ENCODE measurements around the gene PIAS3. TPM values are rescaled to one million over a fixed set of nuclear protein-coding genes. Genes with fewer than 3 reads are reported as not detected.

PIAS3 gene
- total RNA-seq, 1 donor from 2014 or later: 20.3 TPM

DNA sequence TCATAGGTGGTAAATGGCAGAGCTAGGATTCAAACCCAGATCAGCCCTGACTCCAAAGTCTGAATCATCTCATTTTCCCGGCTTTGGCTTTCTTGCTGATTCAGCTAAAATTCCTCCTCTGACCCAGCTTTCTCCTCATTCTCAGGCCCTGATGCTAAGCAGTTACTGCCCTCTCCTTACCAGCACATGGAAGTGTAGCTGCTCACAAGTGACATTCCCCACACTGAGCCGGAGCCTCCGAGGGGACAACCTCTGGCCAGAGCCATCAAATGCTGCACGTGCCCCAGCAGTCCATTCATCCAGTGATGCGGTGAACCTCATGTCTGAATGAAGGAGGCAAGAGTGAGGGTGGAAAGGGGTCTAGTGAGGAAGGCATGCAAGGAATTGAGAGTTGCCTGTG is 39.9 kb upstream of the PIAS3 start:
- TF ChIP-seq, protein P1, sequence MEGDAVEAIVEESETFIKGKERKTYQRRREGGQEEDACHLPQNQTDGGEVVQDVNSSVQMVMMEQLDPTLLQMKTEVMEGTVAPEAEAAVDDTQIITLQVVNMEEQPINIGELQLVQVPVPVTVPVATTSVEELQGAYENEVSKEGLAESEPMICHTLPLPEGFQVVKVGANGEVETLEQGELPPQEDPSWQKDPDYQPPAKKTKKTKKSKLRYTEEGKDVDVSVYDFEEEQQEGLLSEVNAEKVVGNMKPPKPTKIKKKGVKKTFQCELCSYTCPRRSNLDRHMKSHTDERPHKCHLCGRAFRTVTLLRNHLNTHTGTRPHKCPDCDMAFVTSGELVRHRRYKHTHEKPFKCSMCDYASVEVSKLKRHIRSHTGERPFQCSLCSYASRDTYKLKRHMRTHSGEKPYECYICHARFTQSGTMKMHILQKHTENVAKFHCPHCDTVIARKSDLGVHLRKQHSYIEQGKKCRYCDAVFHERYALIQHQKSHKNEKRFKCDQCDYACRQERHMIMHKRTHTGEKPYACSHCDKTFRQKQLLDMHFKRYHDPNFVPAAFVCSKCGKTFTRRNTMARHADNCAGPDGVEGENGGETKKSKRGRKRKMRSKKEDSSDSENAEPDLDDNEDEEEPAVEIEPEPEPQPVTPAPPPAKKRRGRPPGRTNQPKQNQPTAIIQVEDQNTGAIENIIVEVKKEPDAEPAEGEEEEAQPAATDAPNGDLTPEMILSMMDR (IDR thresholded peaks at IDR 0.05; ENCODE audit: partially characterized antibody, unreplicated experiment): no peak
- H3K36me3 Mint-ChIP-seq (ENCODE audit: unreplicated experiment): no peaks in the 10 kb centered on the region
- H3K27me3 Mint-ChIP-seq (ENCODE audit: unreplicated experiment): peaks cover 7% of the 10 kb centered on the region
- DNase-seq: no peak
- H3K4me1 Mint-ChIP-seq (ENCODE audit: low read depth, unreplicated experiment): no peaks in the 10 kb centered on the region
- no peak overlapping the region for H3K4me3 Mint-ChIP-seq (ENCODE audit: unreplicated experiment)
- H3K27ac Mint-ChIP-seq (ENCODE audit: unreplicated experiment): no peak overlapping the region
- H3K9me3 Mint-ChIP-seq (ENCODE audit: unreplicated experiment): no peaks in the 10 kb centered on the region

DNA sequence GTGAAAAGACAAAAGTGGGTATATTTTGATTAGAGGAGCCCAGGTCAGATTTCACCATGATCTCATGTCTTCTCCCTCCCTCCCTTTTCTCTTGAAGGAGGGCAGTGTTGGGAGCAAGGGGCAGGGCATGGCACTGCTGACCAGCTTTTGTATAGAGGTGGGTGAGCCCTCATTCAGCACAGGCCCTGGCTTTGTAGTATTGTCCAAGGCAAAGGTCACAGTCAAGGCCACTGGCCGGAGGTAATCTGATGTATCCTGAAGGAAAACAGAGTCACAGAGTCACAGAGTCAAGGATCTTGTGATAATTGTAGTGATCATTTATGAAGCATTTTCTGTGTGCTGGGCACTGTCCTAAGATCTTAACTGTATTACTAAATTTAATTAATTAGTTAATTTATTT is 39.1 kb upstream of the PIAS3 start:
- Mint-ChIP-seq H3K27ac (ENCODE audit: unreplicated experiment) (no peak overlapping the region), H3K4me1 (ENCODE audit: low read depth, unreplicated experiment) (no peaks in the 10 kb centered on the region), H3K27me3 (ENCODE audit: unreplicated experiment) (peaks cover 8% of the 10 kb centered on the region), H3K4me3 (ENCODE audit: unreplicated experiment) (no peak overlapping the region), H3K9me3 (ENCODE audit: unreplicated experiment) (no peaks in the 10 kb centered on the region), H3K36me3 (ENCODE audit: unreplicated experiment) (no peaks in the 10 kb centered on the region)
- TF ChIP-seq, protein P1 (IDR thresholded peaks at IDR 0.05; ENCODE audit: partially characterized antibody, unreplicated experiment): no peak
- no peak for DNase-seq

DNA sequence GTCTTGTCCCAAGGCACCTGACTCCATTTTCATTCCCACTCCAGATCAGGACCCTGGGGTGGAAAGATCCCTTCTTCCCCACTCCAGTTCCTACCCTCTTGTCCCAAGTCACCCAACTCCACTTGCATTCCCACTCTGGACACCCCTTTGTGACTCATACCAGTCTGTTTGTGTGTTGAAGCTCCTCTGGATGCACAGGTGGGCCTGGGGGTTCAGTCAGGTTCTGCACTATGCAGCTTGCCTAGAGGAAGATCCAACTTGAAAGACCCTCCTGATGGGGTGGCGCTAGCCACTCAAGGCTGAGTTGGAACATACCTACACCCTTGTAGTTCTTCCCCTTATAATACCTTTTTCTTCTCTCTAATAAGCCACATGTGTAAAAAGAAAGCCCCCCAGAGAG is 36.6 kb upstream of the PIAS3 start:
- no peak for DNase-seq
- H3K27ac Mint-ChIP-seq (ENCODE audit: unreplicated experiment): no peak overlapping the region
- H3K9me3 Mint-ChIP-seq (ENCODE audit: unreplicated experiment): no peaks in the 10 kb centered on the region
- peaks cover 4% of the 10 kb centered on the region for H3K4me1 Mint-ChIP-seq (ENCODE audit: low read depth, unreplicated experiment)
- no peaks in the 10 kb centered on the region for H3K36me3 Mint-ChIP-seq (ENCODE audit: unreplicated experiment)
- TF ChIP-seq, protein P1 (IDR thresholded peaks at IDR 0.05; ENCODE audit: partially characterized antibody, unreplicated experiment): no peak
- no peak overlapping the region for H3K4me3 Mint-ChIP-seq (ENCODE audit: unreplicated experiment)
- peaks cover 4% of the 10 kb centered on the region for H3K27me3 Mint-ChIP-seq (ENCODE audit: unreplicated experiment)

DNA sequence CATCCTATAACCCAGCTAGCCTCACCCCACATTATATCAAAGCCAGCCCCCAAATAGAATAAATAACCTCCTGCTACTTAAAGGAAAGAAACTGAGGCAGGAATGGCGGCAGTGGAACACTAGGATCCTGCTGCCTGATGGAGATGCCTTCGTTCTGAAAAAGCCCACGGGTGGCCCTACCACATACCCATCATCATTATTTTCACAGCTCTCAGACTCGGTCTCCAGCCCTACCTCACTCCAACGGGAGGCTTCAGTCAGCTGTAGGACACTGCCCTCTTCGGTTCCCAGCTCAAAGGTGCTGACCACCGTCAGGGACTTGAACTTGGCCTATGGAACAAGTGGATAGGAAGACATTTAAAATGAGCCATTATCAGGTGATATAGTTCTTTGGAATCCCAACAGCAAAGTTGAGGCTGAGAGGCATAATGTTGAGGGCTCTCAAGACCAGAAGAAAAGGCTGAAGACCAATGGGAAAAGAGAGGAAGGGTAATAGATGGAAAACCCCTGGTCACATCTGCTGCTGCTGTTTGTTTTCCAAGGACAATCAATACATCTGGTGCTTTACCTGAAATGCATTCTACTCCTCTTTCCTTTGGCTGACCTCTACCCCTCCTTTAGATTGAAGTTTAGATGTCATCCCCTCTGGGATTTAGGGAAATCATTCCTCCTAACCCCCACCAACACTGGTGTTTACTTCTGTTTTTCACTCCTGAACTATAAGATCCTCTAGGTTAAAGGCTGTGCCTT is 34.6 kb upstream of the PIAS3 start:
- no peak for DNase-seq
- H3K36me3 Mint-ChIP-seq (ENCODE audit: unreplicated experiment): no peaks in the 10 kb centered on the region
- H3K9me3 Mint-ChIP-seq (ENCODE audit: unreplicated experiment): no peaks in the 10 kb centered on the region
- no peak overlapping the region for H3K4me3 Mint-ChIP-seq (ENCODE audit: unreplicated experiment)
- H3K4me1 Mint-ChIP-seq (ENCODE audit: low read depth, unreplicated experiment): peaks cover 4% of the 10 kb centered on the region
- TF ChIP-seq, protein P1 (IDR thresholded peaks at IDR 0.05; ENCODE audit: partially characterized antibody, unreplicated experiment): no peak
- H3K27me3 Mint-ChIP-seq (ENCODE audit: unreplicated experiment): peaks cover 6% of the 10 kb centered on the region
- H3K27ac Mint-ChIP-seq (ENCODE audit: unreplicated experiment): no peak overlapping the region

DNA sequence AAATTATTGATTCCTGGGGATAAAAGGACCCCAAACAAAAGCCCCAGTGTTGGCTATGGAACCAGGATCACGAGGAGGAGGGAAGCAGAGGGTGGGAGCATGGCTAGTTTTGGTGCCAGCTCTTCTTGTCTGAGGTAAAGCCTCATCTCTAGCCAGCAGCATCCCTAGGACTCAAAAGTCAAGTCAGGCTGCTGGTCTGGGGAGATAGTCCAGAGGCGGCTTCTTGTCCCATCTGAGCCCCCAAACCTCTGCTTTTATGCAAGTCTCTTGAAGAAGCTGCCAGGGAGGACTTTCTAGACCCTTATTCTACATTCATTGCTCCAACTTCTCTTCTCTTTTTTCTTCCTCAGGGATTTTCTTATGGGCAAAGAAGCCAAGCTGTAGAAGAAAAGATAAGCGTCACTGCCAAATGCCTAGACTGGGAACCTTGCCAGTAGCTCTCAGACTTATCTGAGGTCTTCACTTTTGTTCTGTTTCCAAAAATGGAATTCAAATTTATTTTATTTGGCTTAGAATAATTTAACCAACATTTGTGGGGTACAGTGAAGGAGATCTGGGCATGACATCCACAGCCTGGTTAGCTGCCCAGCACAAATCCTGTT is 33.7 kb upstream of the PIAS3 start:
- H3K27me3 Mint-ChIP-seq (ENCODE audit: unreplicated experiment): peaks cover 6% of the 10 kb centered on the region

More for the DNA sequence above, 33.7 kb upstream of the PIAS3 start:
- peak overlapping the region; percentile 79 for H3K27ac Mint-ChIP-seq (ENCODE audit: unreplicated experiment)
- no peaks in the 10 kb centered on the region for H3K36me3 Mint-ChIP-seq (ENCODE audit: unreplicated experiment)
- no peak overlapping the region for H3K4me3 Mint-ChIP-seq (ENCODE audit: unreplicated experiment)
- H3K9me3 Mint-ChIP-seq (ENCODE audit: unreplicated experiment): no peaks in the 10 kb centered on the region
- H3K4me1 Mint-ChIP-seq (ENCODE audit: low read depth, unreplicated experiment): peaks cover 4% of the 10 kb centered on the region
- DNase-seq: no peak
- TF ChIP-seq, protein P1 (IDR thresholded peaks at IDR 0.05; ENCODE audit: partially characterized antibody, unreplicated experiment): no peak
